Middle frontal gyrus (tissue), 1 donor: ENCODE data around the gene ATE1.
"Not testable (repeated sequence)": the region's sequence is repeated elsewhere in the genome, so short reads cannot be mapped to it uniquely, and the experiment has no call there.

Experiments used
- DNase-seq: peaks from one replicate; pipeline ENCODE4 v3.0.0-alpha.2; 2015; ENCODE audit warnings: low spot score; ENCODE audit errors: extremely low spot score

Gene ATE1

DNA sequence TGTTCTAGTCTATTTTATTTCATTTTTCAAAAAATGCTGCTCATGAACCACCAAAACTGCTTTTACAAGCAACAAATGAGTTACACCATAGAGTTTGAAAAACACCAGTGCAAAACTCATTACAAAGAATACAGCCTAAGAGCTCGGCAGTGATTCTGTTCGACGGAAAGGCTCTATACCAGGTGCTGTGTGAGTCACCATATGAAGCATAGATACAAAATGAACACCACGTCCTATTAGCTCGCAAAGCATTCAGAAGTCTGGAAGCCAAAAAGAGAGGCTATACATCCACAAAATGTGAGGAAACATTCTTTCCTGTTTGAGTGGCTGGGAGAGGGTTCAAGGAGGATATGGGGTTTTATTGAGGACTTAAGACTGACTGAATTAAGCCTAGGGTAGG is 136.1 kb downstream of the ATE1 start:
- DNase-seq = no peak

DNA sequence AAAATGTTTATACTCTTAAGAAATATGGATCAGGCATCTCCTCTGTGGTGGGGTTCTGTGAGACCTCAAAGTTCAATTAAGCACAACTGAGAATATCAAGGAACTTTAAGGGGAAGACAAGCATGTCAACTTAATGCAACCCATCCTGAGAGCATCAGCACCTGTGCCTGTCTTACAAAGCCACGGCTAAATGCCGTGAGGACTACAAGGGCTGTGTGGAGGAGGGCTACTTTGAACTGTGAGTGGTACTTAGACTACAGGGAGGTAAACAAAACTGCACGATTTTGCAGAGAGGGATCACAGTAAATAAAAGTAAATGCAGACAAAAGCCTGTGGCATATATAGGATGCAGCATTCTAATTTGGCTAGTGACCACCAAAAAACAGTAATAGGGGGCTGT is 139.1 kb downstream of the ATE1 start:
- DNase-seq = no peak

DNA sequence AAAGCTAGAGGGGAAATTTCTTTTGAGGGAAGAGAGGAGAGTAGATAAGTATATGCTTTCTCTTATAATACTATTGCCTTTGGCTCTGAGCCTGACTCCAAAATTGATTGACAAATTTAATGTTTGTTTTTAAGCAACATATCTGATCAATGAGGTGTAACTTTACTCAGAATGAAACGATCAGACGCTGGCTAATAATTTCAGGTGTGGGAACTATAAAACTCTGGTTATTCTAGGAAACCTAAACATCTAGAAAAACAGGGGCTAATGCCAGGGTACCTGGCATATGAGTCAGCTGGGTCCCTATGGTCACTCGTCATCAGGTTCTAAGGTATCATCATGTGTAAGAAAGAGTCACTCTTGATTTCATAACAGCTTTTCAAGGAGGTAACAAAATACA is 139.7 kb downstream of the ATE1 start:
- DNase-seq = no peak

DNA sequence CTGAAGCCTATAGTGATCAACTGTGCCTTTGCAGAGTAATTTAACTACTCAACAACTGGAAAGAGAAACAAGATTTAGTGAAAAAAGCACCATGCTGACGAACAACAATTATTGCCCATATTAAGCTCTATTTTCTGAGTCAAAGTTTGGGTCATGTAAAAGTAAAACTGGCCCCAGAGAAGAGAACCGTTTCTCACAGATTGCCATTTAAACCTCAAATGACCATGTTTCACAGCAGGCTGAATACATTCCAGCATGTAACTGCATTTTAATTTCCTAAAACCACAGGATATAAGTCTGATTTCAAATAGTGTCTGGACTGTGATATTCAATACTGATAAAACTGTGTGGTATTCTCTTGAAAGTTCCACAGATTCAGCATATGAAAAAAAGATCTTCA is 140.7 kb downstream of the ATE1 start:
- DNase-seq = no peak

DNA sequence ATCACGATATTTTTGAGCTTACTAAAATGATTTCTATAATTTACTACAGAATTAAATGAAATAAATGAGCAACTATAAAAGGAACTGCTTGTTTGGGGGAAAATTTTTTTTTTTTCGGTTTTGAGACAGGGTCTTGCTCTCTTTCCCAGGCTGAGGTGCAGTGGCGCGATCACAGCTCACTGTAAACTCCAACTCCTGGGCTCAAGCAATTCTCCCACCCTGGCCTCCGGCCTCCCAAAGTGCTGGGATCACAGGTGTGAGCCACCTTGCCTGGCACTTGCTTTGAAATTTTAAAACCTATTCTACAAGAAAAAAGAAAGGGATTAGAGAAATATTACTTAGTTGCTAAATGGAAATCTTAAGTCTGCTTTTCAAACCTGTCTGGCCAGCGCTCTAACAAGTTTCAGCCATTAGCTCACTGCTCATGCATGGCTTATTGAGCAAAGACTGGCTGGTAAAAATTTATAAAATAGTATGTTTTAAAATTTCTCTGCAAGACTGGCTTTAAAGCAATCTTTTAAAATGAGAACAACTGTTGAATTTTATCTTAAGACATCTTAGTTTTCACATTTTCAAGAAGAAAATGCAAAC is 144.0 kb downstream of the ATE1 start:
- no peak for DNase-seq

DNA sequence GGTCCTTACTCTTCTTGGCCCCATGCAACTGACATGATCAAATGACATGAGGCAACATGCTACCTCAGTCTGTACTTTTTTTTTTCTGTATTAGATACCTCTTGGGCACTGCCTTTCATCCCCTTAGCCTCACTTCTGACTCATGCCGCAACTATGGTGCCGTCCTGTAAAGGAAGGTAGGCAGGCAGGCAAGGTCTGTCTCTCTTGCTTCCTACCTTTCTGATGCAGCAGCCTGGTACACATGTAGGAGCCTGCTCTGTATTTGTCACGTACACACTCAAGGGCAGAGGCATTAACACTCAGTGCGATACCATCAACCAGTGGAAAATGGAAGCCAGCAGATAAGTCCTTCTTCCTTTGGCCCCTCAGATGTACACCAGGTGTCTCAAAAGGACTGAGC is 146.7 kb downstream of the ATE1 start:
- DNase-seq = no peak

DNA sequence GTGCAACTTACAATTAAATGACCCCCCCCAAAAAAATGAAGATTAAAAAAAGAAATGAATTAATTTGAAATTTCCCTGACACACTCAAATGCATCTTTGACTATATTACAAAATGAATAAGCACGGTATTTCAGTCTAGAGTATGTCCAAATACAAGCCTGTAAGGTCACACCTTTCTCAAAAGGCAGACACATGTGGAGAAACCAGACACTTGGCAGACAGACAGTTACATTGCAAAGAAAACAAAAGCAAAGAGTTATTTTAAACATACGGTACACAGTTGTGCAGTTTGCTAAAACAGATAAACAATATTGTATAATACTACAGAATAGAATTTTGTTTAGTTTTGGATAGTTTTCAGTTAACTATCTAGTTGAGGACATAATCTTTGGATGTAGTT is 153.0 kb downstream of the ATE1 start:
- DNase-seq = no peak

DNA sequence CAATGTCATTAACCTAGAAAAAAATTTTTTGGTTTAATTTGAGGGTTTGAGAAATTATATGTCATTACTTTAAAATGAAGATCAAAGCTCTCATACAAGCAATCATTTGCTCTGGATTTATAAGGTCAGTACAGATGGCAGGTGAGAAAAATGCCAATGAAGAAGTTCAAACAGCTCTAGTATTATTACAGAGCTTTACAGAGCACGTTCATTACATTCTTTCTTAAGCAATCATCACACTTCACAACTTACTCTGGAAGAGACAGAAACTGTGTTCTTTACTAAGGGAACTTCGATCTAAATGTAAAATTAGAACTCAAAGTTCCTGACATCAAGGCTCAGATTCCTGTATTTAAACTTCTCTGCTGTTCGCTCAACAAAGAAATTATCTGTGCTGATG is 153.4 kb downstream of the ATE1 start:
- DNase-seq = no peak

DNA sequence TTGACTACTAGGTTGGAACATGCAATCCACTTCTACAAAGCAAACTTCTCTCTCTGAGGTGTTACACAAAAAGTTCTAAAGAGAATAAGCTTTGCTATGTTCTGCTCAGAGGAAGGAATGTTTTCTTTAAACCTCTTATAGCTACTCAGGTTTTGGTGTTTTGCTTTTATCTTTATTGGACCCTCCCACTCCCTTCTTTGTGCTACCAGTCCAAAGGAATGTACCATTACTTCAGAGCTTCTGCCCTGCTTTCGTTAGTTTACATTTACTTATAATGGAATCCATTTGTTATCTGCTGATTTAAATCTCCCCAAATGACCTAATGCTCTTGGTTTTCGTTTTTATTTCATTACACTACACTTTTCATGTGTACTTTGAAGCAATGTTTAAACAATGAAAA is 154.9 kb downstream of the ATE1 start:
- DNase-seq = no peak

DNA sequence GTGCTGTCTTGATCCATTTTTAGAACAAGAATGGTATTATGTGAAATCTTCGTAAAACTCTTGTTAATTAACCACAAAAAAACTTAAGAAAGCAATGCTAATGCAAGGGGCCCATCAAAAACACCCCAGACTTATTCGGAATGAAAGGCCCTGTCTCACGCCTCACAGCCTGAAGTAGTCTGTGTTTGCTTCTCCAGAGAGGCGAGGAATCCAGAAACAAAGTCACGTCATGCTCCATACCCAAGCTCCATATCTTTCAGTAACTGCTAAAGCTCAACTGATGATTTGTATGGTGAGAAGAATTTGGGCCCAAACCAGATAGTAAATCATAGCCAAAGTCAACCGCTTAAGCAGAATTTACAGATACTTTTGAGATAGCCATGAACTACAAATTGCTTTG is 155.4 kb downstream of the ATE1 start:
- no peak for DNase-seq

DNA sequence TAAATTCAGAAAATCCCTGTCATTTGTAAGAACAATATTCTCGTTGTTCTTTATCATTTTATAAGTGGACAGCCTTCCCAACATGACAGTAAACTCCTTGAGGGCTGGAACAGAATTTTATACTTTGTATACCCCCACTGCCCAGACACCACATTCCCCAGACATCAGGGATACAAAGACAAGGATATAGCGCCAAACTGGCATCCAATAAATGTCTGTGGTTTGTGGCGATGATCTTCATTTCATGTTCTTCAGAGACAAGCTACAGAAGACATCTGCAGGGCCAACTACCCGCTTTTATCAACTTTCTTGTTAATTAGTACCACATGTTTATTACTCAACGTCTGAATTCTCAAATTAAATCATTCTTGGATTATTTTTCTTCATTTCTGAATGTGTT is 155.9 kb downstream of the ATE1 start:
- DNase-seq = no peak

DNA sequence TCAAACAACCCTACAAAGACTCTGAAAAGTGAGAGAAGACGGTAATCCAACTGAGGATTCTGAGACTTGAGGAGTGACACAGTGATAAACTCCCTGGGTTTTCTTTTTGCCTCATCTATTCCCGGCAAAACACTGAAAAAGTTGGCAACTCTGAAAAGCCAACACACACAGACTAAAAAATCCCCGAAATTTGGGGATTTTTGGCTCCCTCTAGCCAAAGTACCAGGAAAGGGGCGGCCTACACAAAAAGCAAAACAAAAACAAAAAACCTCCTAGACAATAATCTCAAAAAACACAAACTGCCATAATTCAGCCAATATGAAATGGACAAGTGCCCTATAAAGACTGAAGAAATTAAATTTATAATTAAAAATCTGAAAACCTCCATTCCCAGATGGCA is 161.4 kb downstream of the ATE1 start:
- DNase-seq = no peak

DNA sequence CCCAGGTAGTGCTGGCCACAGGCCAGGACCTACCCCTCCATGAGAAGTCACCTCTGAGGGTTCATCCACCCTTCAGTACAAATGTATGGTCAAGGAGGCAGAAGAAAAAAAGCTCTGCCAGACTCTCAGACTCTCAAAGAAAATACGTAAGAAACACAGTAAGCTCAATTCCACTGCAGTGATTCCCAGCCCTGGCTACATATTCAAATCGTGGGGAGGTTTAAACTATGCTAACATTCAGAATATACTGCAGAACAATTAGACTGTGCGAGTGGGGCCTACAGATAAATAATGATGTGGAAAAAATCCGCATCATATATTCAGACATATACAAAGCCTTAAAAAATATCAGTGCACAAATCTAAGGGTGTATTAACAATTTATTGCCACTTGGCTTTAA is 162.6 kb downstream of the ATE1 start:
- DNase-seq = no peak

DNA sequence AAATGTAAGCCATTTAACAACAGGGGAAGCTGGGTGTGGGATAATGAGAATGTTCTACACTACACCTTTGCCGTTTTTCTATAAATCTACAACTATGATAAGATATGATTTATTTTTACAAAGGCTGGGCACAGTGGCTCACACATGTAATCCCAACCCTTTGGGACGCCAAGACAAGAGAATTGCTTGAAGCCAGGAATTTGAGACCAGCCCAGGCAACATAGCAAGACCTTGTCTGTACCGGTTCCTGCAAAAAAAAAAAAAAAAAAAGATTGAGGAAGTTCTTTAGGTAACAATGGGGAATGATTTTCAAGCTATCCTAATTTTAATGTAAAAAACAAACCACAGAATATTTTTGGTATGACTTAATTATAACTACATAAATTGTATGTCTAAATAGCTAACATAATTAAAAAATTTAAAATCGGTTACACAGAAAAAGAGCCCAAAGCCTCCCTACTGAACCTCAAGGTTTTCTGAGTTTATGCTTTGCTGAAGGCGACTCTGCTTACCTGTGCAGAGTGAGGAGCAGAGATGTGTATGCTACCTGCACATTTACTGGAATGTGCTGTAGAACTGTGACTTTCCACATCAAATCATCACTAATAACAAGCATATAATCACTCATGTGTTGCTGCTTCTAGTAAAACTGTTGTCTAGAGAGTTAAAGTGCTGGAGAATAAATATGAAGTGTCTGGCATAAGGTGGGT is 163.4 kb downstream of the ATE1 start:
- no peak for DNase-seq

DNA sequence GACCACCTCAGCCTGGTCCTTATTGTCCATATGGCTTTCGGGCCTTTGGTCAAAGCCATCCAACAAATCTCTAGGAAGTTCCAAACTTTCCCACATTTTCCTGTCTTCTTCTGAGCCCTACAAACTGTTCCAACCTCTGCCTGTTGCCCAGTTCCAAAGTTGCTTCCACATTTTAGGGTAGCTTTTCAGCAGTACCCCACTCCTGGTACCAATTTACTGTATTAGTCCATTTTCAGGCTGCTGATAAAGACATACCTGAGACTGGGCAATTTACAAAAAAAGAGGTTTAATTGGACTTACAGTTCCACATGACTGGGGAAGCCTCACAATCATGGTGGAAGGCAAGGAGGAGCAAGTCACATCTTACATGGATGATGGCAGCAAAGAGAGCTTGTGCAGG is 170.6 kb downstream of the ATE1 start:
- not testable (repeated sequence) for DNase-seq

DNA sequence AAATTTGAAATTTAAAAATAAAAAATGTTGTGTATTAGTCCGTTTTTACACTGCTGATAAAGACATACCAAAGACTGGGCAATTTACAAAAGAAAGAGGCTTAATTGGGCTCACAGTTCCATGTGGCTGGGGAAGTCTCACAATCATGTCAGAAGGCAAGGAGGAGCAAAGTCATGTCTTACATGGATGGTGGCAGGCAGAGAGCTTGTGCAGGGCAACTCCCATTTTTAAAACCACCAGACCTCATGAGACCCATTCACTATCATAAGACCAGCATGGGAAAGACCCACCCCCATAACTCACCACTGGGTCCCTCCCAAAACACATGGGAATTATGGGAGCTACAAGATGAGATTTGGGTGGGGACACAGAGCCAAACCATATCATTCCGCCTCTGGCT is 172.3 kb downstream of the ATE1 start:
- DNase-seq = not testable (repeated sequence)

DNA sequence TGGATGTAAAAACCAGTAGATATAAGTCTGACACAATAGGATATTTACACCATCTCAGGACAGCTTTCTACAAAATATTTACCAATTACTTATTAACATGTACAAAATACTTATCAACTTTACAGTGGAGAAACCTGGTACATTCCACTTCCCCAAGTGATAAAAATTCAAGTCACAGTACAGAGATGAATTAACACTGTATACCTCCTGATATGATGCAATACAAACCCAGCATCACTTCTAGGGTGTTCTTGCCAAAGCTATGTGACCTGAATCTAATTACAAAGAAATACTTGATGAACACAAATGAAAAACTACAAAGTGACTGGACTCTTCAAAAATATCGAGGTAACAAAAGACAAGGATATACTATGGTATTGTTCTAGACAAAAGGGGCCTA is 173.2 kb downstream of the ATE1 start:
- no peak for DNase-seq

DNA sequence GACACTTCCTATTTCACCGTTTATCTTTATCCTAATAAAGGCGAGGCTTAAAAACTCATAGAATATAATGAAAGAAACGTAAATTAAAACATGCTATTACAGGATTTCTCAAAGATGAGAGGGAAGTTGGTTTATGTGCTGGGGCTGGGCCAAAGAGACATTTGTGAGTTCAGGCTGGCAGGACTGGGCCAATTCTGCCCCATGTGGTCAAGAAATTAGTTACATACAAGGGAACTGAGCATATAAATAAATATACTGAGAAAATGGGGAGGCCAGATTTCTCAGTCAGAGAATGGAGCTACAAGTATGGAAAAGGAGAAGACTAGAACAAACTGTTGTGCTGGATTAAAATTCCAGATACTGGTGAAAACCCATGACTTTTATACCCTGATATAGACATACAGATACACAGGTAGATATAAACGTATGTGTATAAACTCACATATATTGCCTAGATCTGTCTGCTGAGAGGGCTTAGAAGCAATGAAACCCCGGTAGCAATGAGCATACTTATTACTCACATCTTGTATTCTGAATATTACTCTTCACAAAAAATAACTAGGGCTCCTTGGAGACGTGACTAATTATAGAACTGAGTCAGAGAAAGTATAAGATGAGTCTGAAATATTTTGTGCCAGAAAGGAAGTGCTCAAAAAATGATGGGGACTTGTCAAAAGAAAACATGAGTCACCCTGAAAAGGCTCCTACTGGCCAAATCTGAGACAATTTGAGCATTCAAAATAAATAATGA is 173.9 kb downstream of the ATE1 start:
- no peak for DNase-seq

DNA sequence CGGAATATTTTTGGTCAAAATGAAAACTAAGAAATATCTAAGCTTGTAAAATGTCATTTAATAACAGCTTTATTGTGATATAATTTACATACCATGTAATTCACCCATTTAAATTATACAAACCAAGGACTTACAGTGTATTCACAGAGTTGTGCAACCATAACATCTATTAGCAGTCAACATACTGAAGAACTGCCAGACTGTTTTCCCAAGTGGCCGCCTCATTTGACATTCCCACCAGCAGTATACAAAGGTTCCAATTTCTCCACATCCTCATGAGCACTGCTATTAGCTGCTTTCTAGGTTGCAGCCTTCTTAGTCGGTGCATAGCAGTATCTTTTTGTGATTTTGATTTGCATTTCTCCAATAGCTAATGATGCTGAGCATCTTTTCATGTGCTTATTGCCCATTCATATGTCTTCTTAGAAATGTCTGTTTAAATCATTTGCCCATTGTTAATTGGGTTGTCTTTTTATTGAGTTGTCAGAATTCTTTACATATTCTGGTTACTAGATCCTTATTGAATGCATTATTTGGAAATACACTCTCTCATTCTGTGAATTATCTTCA is 176.6 kb downstream of the ATE1 start:
- DNase-seq = no peak

DNA sequence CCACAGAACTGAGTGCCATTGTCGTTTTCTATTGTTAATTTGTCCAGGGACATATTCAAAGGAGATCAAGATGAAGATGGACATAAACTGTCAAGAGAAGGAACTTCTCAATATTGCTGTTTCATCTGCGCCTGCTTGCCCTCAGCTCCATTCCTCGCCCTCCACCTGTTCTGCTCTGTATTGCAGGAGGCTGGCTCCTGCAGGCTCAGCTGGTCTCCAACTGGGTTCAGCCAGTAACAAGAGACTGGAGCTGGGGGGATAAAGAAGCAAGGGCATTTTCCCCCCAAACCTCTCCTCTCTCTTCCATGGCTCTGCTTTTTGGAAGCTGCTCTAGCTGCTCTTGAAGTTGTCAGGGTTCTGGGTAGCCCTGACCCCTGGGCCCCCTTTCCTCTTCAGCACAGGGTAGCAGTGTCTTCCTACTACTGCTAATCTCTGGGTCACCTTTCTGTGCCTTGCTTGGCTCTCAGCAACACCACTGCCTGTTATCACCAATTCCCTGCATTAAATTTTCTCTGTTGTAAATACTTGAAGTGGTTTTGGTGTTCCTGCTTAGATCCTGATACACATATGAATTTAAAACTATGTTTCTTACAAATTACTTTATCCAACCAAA is 180.6 kb downstream of the ATE1 start:
- DNase-seq = no peak

DNA sequence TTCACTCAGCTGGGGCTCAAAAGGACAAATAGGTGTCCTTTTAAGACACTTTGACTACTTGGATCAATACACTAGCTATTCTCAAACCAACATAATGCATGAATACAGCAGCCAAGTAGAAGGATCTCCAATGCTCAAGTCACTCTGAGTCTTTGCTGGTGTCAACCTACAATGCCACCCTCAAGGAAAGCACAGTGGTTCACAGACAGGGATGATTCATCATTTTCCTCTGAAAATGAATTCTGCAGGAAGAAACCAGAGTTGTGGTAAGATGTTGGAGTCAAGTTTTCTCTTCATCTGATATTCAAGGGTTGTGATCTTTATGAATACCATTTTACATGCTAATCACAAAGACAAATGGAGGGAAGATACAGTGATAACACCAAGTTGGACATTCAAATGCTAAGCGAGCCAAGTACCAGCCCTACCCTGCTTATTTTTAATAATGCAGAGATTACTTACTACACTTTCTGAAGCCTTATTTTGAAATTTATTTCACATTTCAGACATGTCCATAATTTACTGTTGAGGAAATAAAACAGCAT is 186.5 kb downstream of the ATE1 start:
- DNase-seq = no peak

DNA sequence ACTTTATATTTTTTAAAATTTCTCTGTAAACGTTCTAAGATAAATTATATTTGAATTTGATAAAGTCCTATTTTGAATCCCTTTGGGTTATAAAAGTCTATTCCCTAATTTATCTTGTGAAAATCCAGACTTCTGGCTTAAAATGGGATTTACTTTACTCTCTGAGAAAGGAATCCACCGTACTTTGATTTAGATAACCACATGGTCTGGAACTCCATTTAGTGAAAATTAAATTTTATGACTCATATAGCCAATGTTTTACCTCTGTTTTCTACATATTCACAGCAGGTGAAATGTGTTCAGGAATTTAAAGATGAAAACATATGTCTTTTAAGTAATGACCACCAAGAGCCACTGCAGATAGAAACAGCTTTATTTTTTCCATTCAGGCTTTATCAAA is 187.8 kb downstream of the ATE1 start:
- DNase-seq = no peak
